ENCODE measurements around the gene CACNA1S.

CACNA1S gene

DNA sequence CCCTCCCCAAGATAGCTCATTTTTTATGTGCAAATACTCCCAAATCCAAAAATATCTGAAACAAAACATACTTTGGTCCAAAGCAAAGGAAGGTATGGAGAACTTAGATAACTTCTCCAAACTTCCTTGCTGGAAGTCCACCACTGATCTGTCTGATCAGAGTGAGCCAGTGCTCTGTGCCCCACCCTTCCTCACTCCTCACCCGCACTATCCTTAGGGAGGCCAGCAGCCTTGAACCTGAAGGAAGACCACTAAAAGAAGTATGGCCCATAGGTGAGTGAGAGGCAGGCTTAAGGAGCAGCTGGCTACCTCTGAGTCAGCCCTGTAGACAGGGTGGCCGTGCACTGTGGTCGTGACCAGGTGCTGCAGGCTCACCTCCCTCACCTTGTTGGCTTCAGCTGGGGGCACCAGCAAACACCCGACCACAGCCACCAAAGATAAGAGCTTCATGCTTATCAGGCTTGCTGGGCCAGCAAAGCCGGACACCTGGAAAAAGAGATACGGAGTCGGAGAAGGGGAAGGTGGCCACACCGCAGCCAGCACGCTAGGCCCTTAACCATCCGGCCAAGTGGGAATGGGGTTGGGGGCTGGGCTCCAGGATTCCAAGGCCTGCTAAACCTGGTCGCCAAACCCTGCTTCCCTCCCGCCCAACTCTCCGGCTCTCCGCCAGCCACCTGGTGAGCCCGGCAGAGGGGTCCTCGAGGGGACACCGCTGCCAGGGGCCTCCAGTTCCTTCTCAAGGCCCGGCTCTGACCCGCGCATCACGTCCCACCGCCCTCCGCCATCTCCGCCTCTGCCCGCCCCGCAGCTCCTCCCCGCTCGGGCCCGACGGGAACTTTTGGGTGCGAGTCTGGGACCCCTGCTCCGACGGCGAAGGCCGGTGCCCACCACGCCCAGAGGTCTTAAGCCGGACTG lies 41.5 kb upstream of the CACNA1S start:
- TF ChIP-seq, protein P1, sequence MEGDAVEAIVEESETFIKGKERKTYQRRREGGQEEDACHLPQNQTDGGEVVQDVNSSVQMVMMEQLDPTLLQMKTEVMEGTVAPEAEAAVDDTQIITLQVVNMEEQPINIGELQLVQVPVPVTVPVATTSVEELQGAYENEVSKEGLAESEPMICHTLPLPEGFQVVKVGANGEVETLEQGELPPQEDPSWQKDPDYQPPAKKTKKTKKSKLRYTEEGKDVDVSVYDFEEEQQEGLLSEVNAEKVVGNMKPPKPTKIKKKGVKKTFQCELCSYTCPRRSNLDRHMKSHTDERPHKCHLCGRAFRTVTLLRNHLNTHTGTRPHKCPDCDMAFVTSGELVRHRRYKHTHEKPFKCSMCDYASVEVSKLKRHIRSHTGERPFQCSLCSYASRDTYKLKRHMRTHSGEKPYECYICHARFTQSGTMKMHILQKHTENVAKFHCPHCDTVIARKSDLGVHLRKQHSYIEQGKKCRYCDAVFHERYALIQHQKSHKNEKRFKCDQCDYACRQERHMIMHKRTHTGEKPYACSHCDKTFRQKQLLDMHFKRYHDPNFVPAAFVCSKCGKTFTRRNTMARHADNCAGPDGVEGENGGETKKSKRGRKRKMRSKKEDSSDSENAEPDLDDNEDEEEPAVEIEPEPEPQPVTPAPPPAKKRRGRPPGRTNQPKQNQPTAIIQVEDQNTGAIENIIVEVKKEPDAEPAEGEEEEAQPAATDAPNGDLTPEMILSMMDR (IDR thresholded peaks at IDR 0.05; ENCODE audit: borderline replicate concordance, insufficient read depth, low read depth, low read length): no peak
- peak overlapping the region; percentile 84 for H3K4me3 ChIP-seq (ENCODE audit: low read depth, low read length)

DNA sequence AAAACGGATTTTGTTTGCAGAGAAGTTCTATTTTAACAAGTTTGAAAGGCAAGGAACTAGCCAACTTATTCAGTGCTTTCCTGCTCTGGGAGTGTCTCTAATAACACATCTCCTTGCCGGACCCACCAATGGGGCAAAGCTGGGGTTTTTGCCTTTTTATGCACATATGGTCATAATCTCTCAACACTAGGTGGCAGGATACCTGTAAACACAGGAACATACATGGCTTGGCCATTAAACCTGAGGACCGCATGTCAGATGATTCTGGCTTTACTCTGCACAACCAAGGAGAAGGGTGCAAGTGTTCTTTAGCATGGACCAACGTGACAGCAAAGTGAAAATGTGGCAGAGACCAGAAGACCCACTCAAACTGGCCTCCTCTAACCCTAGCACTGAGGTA lies 37.2 kb upstream of the CACNA1S start:
- TF ChIP-seq, protein P1 (IDR thresholded peaks at IDR 0.05; ENCODE audit: borderline replicate concordance, insufficient read depth, low read depth, low read length): peak; percentile 36; the same call in 1 of the 2 replicates

DNA sequence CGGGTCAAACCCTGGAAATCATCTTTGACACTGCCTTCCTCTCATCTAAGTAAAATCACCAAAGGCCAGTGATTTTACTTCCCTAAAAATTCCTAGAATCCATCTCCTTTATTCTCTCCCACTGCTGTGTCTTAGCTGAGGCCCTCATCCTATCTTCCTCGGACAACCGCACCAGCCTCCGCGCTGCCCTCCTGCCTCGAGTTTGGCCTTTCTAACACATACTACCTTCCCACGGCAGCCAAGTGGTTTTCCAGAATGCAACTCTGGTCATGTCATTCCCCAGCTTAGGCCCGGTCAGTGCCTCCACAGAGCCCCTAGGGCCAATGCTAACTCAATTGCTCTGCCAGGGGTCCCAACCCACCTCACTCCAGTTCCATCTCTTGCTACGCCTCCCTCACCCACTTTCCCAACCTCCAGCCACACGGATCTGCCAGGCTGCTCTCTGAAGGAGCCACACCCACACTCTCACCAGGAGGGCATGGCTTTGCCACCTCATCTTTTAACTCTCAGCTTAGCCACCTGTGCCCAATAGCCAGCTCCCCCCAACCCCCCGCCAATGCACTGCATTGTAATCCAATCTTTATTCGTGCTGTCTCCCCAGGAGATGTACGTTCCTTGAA lies 35.3 kb upstream of the CACNA1S start:
- no peak overlapping the region for H3K4me3 ChIP-seq (ENCODE audit: low read depth, low read length)
- TF ChIP-seq, protein P1 (IDR thresholded peaks at IDR 0.05; ENCODE audit: borderline replicate concordance, insufficient read depth, low read depth, low read length): no peak

More for the DNA sequence above, 37.2 kb upstream of the CACNA1S start:
- no peak overlapping the region for H3K4me3 ChIP-seq (ENCODE audit: low read depth, low read length)

DNA sequence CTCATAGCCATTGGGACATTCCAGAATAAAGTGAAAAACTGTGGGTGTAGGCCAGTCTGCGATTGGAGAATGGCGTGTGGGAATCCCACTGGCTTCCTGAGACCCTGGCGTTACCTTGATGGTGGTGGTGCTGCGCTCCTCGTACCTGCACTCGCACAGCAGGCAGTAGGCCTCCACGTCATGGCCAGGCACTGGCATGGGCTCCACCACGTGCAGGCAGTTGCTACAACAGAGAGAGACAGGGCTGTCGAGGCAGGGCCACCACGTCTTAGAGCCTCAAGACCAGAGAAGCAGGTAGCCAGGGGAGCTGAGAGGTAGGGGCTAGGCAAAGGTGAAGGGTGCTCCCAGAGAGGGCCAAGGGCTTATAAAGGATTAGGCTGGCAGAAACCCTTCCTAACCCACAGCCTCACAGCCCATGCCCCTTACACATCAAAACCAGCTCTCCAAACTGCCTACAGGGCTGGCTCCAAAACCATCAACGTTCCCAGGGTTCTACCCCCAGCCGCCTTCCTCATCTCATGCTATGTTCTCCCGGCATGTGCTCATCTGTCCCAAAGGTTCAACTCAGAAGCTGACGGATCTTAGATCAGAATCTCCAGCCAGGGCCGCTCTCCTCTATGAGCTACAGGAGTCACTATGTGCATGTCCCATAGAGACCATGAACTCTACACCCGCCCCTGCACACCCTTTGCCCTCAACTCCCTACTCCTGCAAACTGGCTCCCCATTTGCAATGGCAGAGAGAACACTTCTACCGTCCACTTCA lies 34.6 kb upstream of the CACNA1S start:
- H3K4me3 ChIP-seq (ENCODE audit: low read depth, low read length): no peak overlapping the region
- TF ChIP-seq, protein P1 (IDR thresholded peaks at IDR 0.05; ENCODE audit: borderline replicate concordance, insufficient read depth, low read depth, low read length): no peak

DNA sequence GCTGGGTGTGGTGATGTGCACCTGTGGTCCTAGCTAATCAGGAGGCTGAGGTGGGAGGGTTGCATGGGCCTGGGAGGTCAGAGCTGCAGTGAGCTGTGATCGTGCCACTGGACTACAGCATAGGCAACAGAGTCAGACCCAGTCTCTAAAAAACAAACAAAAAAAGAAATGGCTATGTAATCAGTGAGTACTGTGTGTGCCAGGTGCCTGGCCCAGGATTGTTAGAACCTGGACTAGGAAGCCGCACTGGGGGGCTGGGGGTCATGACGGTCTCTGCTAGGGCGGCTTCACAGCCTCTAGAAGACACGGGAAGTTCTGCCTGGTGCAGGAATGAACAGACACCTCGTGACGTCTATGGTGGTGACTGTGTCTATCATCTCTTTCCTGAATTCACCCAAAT lies 33.6 kb upstream of the CACNA1S start:
- TF ChIP-seq, protein P1 (IDR thresholded peaks at IDR 0.05; ENCODE audit: borderline replicate concordance, insufficient read depth, low read depth, low read length): no peak
- H3K4me3 ChIP-seq (ENCODE audit: low read depth, low read length): no peak overlapping the region

DNA sequence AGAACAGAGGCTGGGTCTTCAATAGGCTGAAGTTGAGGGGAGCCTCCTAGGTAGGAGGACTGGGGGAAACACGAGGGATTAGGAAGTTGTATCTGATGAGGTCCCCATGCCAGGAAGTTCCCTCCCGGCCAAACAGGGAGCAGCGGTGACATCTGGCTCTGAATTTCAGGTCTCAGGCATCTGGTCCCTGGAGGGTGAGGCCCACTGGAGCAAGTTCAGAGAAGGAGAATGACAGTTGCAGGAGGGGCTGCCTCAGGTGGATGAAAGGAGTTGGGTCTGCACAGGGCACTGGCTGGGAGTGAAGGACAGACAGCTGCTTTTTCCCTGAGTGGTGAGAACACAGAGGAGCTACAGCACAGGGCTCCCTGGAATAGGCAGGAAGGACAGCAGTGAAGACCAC lies 32.9 kb upstream of the CACNA1S start:
- H3K4me3 ChIP-seq (ENCODE audit: low read depth, low read length): no peak overlapping the region
- TF ChIP-seq, protein P1 (IDR thresholded peaks at IDR 0.05; ENCODE audit: borderline replicate concordance, insufficient read depth, low read depth, low read length): no peak

Measured in GM12875 (cell line).